ENCODE data around the gene ZRANB1.

GRCh38 chr10:124990671-124991625 lies 49.0 kb downstream of the ZRANB1 start:
- TF ChIP-seq, protein P1, sequence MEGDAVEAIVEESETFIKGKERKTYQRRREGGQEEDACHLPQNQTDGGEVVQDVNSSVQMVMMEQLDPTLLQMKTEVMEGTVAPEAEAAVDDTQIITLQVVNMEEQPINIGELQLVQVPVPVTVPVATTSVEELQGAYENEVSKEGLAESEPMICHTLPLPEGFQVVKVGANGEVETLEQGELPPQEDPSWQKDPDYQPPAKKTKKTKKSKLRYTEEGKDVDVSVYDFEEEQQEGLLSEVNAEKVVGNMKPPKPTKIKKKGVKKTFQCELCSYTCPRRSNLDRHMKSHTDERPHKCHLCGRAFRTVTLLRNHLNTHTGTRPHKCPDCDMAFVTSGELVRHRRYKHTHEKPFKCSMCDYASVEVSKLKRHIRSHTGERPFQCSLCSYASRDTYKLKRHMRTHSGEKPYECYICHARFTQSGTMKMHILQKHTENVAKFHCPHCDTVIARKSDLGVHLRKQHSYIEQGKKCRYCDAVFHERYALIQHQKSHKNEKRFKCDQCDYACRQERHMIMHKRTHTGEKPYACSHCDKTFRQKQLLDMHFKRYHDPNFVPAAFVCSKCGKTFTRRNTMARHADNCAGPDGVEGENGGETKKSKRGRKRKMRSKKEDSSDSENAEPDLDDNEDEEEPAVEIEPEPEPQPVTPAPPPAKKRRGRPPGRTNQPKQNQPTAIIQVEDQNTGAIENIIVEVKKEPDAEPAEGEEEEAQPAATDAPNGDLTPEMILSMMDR (IDR thresholded peaks at IDR 0.05), result no peak
- TF ChIP-seq POLR2A (IDR thresholded peaks at IDR 0.05) (no peak), EP300 (IDR thresholded peaks at IDR 0.05) (no peak), POLR2AphosphoS5 (IDR thresholded peaks at IDR 0.05) (no peak)
